PC-3 (cell line): ENCODE data around the gene ZMYND19.

ENCODE experiments used
- CTCF ChIP-seq: fragments of 300-600 bp; sonication (generic); conservative IDR thresholded peaks from 2 replicates; pipeline ENCODE4 v1.5.1; 2017; ENCODE audit warnings: antibody characterized with exemption, low read depth, mild to moderate bottlenecking, low read length
- EZH2 ChIP-seq: fragments of 300-600 bp; sonication (generic); IDR thresholded peaks from one replicate; pipeline ENCODE4 v1.6.1; 2017; ENCODE audit warnings: antibody characterized with exemption, mild to moderate bottlenecking, low read length; ENCODE audit not compliant: unreplicated experiment

GRCh38 chr9:137540536-137540935 is 49.8 kb downstream of the ZMYND19 start:
- TF ChIP-seq CTCF (no peak), EZH2 (no peak)
